NCI-H1105 (cell line): Measurements from ENCODE around the gene SIX6.

ENCODE experiments used
- DNase-seq: peaks from one replicate; lab custom pipeline; 2025; lab: John Stamatoyannopoulos, UW

The SIX6 gene

DNA sequence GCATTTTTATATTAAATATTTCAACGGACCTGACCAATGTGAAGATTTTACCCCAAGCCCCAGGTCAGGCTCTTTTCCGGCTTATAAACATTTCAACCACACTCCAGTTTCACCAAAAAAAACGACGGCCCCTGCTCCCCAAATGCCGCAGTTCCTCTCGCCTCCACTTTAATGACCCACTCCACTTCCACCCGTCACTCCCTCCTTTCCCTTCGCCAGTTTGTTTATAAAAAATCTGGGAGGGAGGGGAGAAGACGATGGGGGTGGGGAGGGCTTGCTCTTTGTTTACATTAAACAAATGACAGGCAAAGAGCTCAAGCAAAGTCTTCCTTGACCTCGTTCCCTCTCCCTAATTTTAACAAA is 5.4 kb downstream of the SIX6 start:
- peak; percentile 47 for DNase-seq

DNA sequence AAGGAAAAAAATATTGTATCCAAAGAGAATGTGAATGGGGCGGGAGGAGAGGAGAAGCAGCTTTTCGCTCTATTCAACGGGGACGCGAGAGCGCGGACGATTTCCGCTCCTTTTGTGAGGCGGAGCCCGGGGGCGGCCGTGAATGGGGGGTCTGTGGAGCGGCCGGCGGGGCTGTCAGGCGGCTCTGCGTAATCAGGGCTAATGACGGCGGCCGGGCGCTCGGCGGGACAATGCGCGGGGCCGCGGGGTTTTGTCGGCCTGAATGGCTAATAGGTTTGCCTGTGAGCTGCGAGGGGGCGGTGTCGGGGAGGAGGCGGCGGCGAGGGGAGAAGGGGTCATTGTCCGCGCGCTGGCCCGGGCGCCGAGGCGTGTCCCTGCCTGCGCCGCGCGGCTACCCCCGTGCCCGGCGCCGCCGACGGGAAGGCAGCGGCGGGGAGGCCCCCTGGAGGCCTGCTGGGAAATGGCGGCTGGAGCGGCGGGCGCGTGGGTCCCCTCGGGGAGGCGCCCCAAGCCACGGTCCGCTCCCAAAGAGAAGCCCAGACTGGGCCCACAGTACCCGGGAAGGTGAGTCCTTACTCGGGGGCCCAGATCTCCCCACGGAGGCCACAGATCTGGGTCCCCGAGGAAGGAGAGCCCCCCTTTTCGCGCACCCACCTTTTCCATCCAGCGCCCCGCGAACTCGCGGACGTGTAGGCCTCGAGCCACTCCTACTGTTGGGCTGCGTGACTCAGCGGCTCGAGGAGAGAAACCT is 6.0 kb downstream of the SIX6 start:
- DNase-seq = peak; percentile 47

DNA sequence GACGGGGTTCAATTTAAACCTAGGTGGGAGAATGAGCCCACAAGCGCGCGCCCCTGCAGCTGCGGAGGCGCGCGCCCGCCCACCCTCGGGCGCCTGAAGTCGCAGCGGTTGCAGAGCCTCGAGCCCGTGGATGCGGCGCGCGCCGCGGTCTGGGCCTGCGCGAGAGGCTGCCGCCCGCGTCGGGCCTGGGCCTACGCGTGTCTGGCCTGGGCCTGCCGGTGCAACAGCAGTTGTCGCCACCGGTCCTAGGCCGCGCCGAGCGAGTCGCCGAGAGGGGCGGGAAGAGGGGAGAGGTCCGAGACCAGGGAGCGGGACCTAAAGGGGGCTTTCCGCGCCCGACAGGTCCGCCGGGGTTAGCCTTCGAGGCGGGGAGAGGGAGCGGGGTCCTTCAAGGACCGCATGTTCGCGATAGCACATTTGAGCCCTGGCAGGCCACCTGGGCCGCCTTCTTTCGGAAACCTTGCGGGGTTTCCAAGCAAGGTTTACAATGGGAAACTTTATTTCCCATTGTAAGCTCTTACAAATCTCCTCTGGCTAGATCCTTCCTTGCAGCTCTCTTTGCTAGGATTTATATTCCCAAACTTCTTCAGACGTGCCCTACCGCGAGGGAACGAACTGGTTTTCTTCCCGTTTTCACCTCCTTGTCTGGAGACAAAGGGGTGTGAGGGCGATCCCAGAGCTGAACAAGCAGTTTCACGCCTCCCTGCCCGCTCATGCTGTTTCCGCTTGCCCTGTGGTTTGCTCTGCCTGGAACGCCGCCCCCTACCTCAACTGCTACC is 6.8 kb downstream of the SIX6 start:
- DNase-seq = no peak

DNA sequence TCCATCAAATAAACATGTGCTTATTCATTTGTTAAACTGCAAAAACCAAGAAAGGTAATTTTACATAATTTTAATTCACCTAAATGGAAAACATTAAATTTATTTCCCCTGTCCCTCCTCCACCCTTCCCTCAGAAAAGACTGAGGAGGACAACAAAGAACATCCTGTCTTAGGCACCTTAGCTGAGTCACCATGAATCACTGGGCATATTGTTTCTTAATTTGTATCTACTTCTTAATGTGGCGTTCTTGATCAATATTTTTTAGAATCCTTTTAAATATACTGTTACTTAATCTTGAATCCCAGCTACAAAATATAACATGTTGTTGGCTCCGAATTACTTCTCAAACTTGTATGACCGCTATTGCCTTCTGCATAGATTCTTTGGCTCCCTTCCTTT is 23.5 kb downstream of the SIX6 start:
- no peak for DNase-seq

DNA sequence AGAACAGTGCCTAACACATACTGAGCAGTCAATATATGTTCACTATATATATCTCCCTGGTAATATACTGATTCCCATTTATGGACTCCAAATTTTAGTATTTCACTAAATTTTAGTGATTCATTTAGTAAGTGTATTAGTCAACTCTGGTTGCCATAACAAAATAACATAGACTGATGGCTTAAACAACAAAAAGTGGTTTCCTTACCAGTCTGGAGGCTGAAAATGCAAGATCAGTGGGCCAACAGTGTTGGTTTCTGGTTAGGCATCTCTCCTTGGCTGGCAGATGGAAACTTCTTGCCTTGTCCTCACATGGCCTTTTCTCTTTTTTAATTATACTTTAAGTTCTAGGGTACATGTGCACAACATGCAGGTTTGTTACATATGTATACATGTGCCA is 28.7 kb downstream of the SIX6 start:
- no peak for DNase-seq

GRCh38 chr14:60544659-60545058 is 35.7 kb downstream of the SIX6 start:
- DNase-seq = no peak

- DNase-seq = no peak
Observed at GRCh38 chr14:60553808-60554207, 44.9 kb downstream of the SIX6 start.

DNA sequence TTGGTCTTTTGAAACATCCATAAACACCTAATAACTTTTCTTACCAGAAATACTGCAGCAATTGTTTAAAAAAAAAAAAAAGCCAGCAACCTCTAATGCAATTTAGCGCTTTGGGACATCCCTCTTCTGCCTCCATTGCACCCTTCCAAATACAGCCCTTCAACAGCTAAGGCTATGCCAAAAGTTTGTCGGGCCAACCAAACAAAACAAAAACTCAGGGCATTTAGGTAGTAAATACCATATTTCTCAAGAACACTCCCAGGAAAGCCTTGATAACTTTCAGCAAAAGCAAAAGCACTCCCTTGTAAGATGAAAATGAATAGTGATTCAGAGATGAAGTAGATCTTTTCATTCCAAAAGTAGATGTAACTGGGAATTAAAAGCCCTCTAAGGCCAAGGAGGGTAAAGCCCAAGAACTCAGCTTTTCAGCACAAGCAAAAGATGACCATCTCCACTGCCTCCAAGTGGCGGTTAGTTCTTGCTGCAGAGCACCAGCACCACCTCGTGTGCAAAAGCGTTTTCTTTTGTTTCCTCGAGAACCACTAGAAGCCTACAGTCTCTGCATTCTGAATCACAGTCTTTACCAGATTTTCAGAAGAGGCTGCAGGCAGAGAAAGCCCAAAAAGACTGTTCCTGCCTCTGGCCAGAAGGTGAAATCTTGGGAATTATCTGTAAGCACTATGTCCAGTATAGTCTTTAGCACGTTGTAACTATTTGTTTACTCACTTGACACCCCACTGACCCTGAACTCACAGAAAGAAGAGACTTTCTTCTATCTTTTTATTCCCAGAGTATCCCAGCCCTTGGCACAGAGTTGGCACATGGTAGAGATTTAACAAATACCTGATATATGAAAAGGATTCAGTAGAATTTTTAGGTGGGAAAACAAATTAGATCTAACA is 53.1 kb downstream of the SIX6 start:
- DNase-seq = peak; percentile 36
